AG10803 (cell line): ENCODE measurements around the gene ZNF276.
A peak's percentile ranks its signal among the peaks of the same experiment; 100 is the strongest.

Source experiments
- DNase-seq: peaks from one replicate; pipeline ENCODE4 v3.0.0; 2010; ENCODE audit warnings: low read depth
- H3K4me3 ChIP-seq: 2 replicates; pipeline ENCODE4 v1.5.1; 2011; ENCODE audit warnings: mild to moderate bottlenecking, low read length, control low read depth
- CTCF ChIP-seq: conservative IDR thresholded peaks from 2 replicates; pipeline ENCODE4 v1.5.1; 2011; ENCODE audit warnings: mild to moderate bottlenecking, low read length, control low read depth, inconsistent platforms

ZNF276 gene

GRCh38 chr16:89710709-89711564 lies 10.4 kb upstream of the ZNF276 start:
- no peak for TF ChIP-seq CTCF
- no peak overlapping the region for H3K4me3 ChIP-seq
- DNase-seq: no peak

GRCh38 chr16:89711601-89712273 lies 9.6 kb upstream of the ZNF276 start:
- no peak for DNase-seq
- H3K4me3 ChIP-seq: peak overlapping the region; percentile 42

GRCh38 chr16:89712274-89712781 lies 9.0 kb upstream of the ZNF276 start:
- peak overlapping the region; percentile 42 for H3K4me3 ChIP-seq
- no peak for DNase-seq
- no peak for TF ChIP-seq CTCF

More at GRCh38 chr16:89711601-89712273, 9.6 kb upstream of the ZNF276 start:
- no peak for TF ChIP-seq CTCF

GRCh38 chr16:89716493-89716892 lies 4.8 kb upstream of the ZNF276 start:
- no peak overlapping the region for H3K4me3 ChIP-seq
- no peak for DNase-seq
- TF ChIP-seq CTCF: no peak

- no peak overlapping the region for H3K4me3 ChIP-seq
- no peak for TF ChIP-seq CTCF
- no peak for DNase-seq
These were observed 4.2 kb upstream of the ZNF276 start for GRCh38 chr16:89716916-89717687.

- DNase-seq: no peak
- H3K4me3 ChIP-seq: no peak overlapping the region
- TF ChIP-seq CTCF: no peak
These were observed 3.4 kb upstream of the ZNF276 start for GRCh38 chr16:89717688-89718505.
